K562 (cell line): ENCODE data around the gene SDR39U1. TPM values are rescaled to one million over a fixed set of nuclear protein-coding genes. Genes with fewer than 3 reads are reported as not detected.

Experiments
- BACH1 ChIP-seq: fragments of 200-800 bp; sonication (Bioruptor generic); IDR thresholded peaks from 2 replicates; pipeline ENCODE4 v1.6.1; 2016; ENCODE audit warnings: missing genetic modification characterization, missing compliant biosample characterization
- CGGBP1 ChIP-seq: fragments of 250-450 bp; sonication (Bioruptor Pico); IDR thresholded peaks from 2 replicates; pipeline ENCODE4 v1.9.0; 2021; ENCODE audit warnings: mild to moderate bottlenecking
- ELF4 ChIP-seq: fragments of 450-650 bp; formaldehyde crosslinking; IDR thresholded peaks from 2 replicates; pipeline ENCODE4 v1.4.0; 2022; ENCODE audit warnings: missing genetic modification characterization
- ETV1 ChIP-seq: fragments of 450-650 bp; conservative IDR thresholded peaks from 2 replicates; pipeline ENCODE4 v1.6.1; 2016; ENCODE audit warnings: missing genetic modification characterization, control low read depth, low read depth, missing compliant biosample characterization
- FOXJ2 ChIP-seq: fragments of 200-800 bp; sonication (Bioruptor generic); IDR thresholded peaks from 2 replicates; pipeline ENCODE4 v1.6.1; 2016; ENCODE audit warnings: missing genetic modification characterization, missing compliant biosample characterization
- GATA2 ChIP-seq: sonication (generic); formaldehyde crosslinking; IDR thresholded peaks from 2 replicates; pipeline ENCODE4 v1.4.0; 2020; ENCODE audit warnings: mild to moderate bottlenecking, missing genetic modification reagents
- GATAD2A ChIP-seq: fragments of 450-650 bp; IDR thresholded peaks from 2 replicates; pipeline ENCODE4 v1.6.1; 2017
- ILK ChIP-seq: fragments of 450-650 bp; IDR thresholded peaks from 2 replicates; pipeline ENCODE4 v1.6.1; 2016; ENCODE audit warnings: missing genetic modification characterization, low read depth, mild to moderate bottlenecking, missing compliant biosample characterization, moderate library complexity, borderline replicate concordance
- KHSRP ChIP-seq: fragments of 450-650 bp; IDR thresholded peaks from 2 replicates; pipeline ENCODE4 v1.6.1; 2017
- KLF16 ChIP-seq: IDR thresholded peaks from 2 replicates; pipeline ENCODE4 v1.6.1; 2016; ENCODE audit warnings: antibody characterized with exemption
- MEF2D ChIP-seq: conservative IDR thresholded peaks from 2 replicates; pipeline ENCODE4 v1.6.1; 2016; ENCODE audit warnings: low read depth, missing genetic modification characterization, missing compliant biosample characterization
- MLX ChIP-seq, 2 experiments: fragments of 450-650 bp in 1 of 2; sonication (generic) in 1 of 2; formaldehyde crosslinking; conservative IDR thresholded peaks; 2 replicates each; pipeline versions ENCODE4 v1.4.0 to v1.8.1; 2020 to 2022; ENCODE audit warnings: mild to moderate bottlenecking in 1 of 2, missing genetic modification reagents in 1 of 2
- NFATC3 ChIP-seq: fragments of 450-650 bp; IDR thresholded peaks from 2 replicates; pipeline ENCODE4 v1.6.1; 2017; ENCODE audit warnings: mild to moderate bottlenecking
- NFRKB ChIP-seq: fragments of 450-650 bp; IDR thresholded peaks from 2 replicates; pipeline ENCODE4 v1.6.1; 2016; ENCODE audit warnings: low read depth
- NR0B1 ChIP-seq: fragments of 450-650 bp; IDR thresholded peaks from one replicate; pipeline ENCODE4 v1.6.1; 2018; ENCODE audit warnings: mild to moderate bottlenecking, moderate library complexity; ENCODE audit not compliant: partially characterized antibody
- REST ChIP-seq, 2 experiments: fragments of 450-650 bp; formaldehyde crosslinking in 1 of 2; IDR thresholded peaks; 2 replicates each; pipeline versions ENCODE4 v1.4.0 to v1.6.1; 2014 to 2020; ENCODE audit warnings: mild to moderate bottlenecking in 2 of 2, borderline replicate concordance in 1 of 2, low read depth in 1 of 2
- SOX6 ChIP-seq: fragments of 450-650 bp; IDR thresholded peaks from 2 replicates; pipeline ENCODE4 v1.6.1; 2014; ENCODE audit warnings: mild to moderate bottlenecking
- TAF15 ChIP-seq: fragments of 200-400 bp; formaldehyde crosslinking; IDR thresholded peaks from 2 replicates; pipeline ENCODE4 v1.6.1; 2017; ENCODE audit warnings: mild to moderate bottlenecking, low read depth, low read length, moderate library complexity
- ZNF274 ChIP-seq: IDR thresholded peaks from 2 replicates; pipeline ENCODE4 v1.6.1; 2011; ENCODE audit warnings: low read depth, mild to moderate bottlenecking, low read length, moderate library complexity, borderline replicate concordance
- polyA plus RNA-seq, 8 experiments: library from polyadenylated mRNA; depleted of rRNA in 4 of 8; stranded (reverse) in 5 of 8; unstranded in 3 of 8; fragments of >200 nt; fragmentation: Nextera tagmentation in 2 of 8; fragmentation: Illumina TruSeq in 1 of 8; extraction: Ambion mirVana in 2 of 8; extraction: Trizol in 1 of 8; gene quantifications; 2 replicates each; pipeline versions ENCODE4 v1.2.1 to v1.2.3, GENCODE V29; 2011 to 2014; ENCODE audit warnings: inconsistent platforms in 1 of 8, missing spikeins in 1 of 8
- total RNA-seq, 7 experiments: library from RNA; depleted of rRNA in 6 of 7; stranded (reverse); fragments of >200 nt in 6 of 7; fragmentation: Illumina TruSeq in 2 of 7; extraction: Trizol in 2 of 7; gene quantifications; 2 replicates each; pipeline versions ENCODE4 v1.2.1 to v1.2.3, GENCODE V29; 2011 to 2021; ENCODE audit warnings: low replicate concordance in 1 of 7

Gene SDR39U1
- total and polyA plus RNA-seq, 9 of the 15 experiments (the other 6 are each of a cell fraction or from before 2014, with no cell fraction given): 10.4 to 56.1 (median 19.8) TPM

- no peak for TF ChIP-seq MLX (CRISPR knock-in tag; conservative IDR thresholded peaks at IDR 0.05)
- TF ChIP-seq FOXJ2 (tag): no peak
- no peak for TF ChIP-seq GATA2
- TF ChIP-seq ILK: no peak
- TF ChIP-seq TAF15: no peak
- no peak for TF ChIP-seq GATAD2A
- TF ChIP-seq ETV1 (tag): no peak
- TF ChIP-seq ELF4 (CRISPR knock-in tag): no peak
- no peak for TF ChIP-seq NR0B1
- TF ChIP-seq SOX6: no peak
- TF ChIP-seq CGGBP1 (CRISPR knock-in tag): no peak
- TF ChIP-seq KLF16: 0 out of 2 replicates have a peak, but pooled peaks have one; percentile 56
- no peak for TF ChIP-seq NFATC3
- TF ChIP-seq MEF2D (tag): no peak
- no peak for TF ChIP-seq NFRKB
- TF ChIP-seq BACH1: no peak
- no peak for TF ChIP-seq KHSRP
- TF ChIP-seq ZNF274: no peak
- peak; percentile 61; the same call in 1 of the 2 replicates for TF ChIP-seq REST (IDR thresholded peaks at IDR 0.05; ENCODE audit: borderline replicate concordance)
- no peak for TF ChIP-seq REST (CRISPR knock-in tag; IDR thresholded peaks at IDR 0.05; ENCODE audit: low read depth)
Measured at GRCh38 chr14:24481622-24482324, 39.2 kb upstream of the SDR39U1 start (continued).
